GM18909 (cell line): ENCODE measurements around the gene TADA1.
"Not testable (repeated sequence)": the region's sequence is repeated elsewhere in the genome, so short reads cannot be mapped to it uniquely, and the experiment has no call there.

Source experiments
- ATAC-seq: cut with Tn5 transposase; IDR thresholded peaks from one replicate; pipeline ENCODE4 v1.9.1; 2021; ENCODE audit warnings: mild to moderate bottlenecking; ENCODE audit not compliant: unreplicated experiment, poor library complexity

Gene TADA1

DNA sequence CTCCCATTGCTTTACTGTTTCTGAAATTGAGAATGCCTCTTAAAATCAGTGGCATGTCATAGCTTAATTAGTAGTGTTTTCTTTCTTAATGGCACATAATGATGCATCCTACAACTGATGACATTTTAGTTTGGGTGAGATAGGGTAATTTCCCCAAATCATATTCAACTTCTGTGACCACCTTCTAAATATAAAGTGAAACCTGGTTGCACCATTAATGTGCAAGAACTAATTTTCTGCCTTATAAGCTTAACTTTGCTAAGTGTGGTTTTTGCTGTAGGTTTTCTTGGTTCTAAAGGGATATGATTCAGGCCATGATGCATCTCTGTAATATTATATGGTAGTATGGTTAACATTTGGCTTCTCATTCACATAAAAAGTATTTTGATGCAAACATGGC is 27.9 kb downstream of the TADA1 start:
- ATAC-seq, result no peak

- no peak for ATAC-seq
Observed at GRCh38 chr1:166844791-166845190, 31.3 kb downstream of the TADA1 start.

DNA sequence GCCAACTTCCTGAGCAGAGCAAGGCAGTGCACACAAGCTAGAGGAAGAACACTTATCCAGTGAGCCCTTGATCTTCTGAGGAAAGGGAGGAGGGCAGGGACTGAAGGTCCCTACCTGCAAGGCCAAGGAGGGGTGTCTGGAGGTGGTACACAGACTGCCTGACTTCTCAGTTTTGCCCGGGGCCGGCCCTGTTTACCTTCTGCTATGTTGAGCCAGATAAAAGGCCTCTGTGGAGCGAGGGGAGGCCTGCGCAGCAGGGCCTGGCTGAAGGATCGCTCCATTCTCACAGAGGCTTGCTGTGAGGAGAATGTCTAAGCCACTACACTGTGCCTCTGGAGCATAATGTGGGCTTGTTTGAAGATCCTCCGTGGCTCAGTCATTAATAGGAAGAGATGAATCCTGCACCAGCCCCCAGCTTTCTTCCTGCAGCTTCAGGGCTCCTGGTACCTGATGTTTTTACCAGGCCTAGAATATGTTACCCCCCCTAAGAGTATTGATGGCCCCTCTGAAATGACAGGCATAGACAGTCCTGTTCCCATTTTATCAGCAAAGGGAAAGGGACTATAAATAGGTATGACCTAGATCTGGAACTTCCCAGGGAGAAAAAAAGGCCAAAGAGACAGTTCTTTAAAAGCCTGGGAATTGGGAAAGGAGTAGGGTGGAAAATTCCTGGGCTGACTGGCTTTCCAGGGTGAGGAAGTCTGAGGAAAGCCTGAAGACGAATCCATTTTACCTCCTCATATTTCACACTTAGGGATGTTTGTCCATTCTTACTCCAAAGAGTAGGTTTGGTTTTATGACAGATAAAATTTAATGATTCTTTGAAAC is 32.1 kb downstream of the TADA1 start:
- no peak for ATAC-seq

DNA sequence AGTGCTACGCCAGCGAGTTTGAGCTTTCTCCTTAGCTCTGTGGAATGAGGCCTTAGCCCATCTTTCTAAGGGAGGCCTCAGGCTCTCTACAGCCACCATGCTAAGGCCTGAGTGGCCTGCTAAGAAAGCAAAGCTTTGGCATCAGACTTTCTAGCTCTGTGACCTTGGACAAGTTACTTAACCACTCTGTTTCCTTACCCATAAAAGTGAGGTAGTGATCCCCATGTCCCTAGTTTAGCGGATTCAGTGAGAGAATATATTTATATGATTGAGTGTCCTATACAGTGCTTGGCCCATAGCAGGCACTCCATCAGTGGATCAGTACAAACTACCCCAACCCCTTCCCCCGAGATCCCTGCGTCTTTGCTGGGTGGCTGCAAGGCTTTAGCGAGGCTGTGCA is 32.7 kb downstream of the TADA1 start:
- ATAC-seq, result no peak

DNA sequence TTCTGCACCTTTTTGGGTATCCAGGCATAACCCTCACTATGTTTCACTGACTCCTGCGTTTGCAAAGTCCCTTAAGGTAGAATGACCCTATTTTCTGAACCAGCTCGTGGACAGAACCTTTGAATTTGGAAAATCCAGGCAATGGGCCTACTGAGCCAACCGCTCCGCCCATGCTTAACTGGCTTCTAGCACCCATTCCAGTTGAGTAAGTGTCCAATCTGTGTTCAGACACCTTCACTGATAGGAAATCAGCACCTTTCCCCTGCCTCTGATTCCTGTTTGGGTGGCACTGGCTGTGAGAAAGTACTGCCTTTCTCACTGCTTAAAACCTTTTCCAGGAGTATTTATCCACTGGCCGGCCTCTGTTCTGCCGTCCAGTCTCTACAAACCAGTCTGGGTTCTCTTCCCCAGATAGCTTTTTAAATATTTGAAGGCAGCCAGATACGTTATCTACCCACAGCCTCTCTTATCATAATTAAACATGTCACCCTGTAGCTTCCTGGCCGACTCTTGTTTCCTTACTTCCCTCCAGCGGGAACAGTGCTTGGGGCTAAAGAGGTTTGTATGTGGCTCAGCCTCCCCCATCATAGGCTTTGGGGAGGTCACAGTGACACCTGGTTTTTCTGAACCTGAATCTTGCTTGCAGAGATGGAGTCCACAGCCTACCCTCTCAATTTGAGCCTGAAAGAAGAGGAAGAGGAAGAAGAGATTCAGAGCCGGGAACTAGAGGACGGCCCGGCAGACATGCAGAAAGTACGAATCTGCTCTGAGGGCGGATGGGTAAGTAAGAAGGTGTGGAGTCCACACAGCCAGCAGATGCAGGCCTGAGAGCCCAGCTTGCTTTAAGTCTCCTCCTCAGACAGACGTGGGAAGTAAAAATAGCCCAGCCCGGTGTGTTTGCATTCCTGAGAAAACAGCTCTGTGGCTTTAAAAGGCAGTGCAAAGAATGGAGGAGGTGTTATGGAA is 35.5 kb downstream of the TADA1 start:
- ATAC-seq, result no peak

- ATAC-seq, result peak; percentile 36
Observed at GRCh38 chr1:166839600-166840308, 36.3 kb downstream of the TADA1 start.

DNA sequence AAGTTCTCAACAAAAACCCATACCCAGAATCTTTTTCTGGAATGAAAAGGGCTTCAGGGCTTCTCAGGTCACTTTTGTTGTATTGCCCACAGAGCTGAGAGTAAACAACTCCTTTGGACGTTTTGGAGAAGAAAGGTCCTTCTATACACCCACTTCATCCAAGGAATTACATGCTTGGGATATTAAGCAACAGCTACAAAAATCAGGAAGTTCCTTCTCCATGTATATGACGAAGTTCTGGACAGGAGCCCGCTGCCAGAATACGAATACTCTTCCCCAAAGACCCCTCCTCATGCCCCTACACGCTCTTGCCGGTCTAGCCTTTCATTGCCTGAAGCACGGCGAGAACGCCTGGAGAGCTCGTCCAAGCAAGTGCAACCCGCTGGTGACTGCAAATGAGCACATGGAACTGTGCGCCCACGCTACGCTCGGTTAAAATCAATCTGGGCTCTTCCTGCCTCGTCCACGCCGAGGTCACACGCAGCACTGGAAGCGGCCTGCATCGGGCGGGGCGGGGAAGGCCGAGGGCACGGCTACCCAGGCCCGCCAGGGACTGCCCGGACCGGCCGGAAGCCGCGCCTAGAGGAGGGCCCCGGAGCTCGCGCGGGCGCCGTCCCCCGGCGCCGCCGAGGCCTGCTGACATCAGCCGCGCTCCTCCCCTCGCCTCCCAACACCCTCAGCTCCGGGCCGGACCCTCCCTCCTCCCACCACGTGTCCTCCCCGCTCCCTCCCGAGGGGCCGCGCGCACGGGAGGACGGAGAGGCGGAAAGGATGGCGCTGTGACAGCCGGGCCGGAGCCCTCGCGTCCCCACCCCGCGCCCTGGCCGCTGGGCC is 37.1 kb downstream of the TADA1 start, which contains the start of gene POGK:
Gene POGK (plus strand): TSS at position 710 of the 834 bp plus-strand sequence. CDS start 1,482 bp downstream, outside the sequence.
- peak; percentile 96 for ATAC-seq

- ATAC-seq, result no peak
Observed at GRCh38 chr1:166836733-166837132, 39.3 kb downstream of the TADA1 start.

DNA sequence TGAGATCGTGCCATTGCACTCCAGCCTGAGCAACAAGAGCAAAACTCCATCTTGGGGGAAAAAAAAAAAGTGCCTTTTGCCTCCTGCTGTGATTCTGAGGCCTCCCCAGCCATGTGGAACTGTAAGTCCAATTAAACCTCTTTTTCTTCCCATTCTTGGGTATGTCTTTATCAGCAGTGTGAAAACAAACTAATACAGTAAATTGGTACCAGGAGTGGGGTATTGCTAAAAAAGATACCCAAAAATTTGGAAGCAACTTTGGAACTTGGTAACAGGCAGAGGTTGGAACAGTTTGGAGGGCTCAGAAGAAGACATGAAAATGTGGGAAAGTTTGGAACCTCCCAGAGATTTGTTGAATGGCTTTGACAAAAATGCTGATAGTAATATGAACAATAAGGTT is 46.3 kb downstream of the TADA1 start:
- ATAC-seq, result not testable (repeated sequence)

- no peak for ATAC-seq
Observed at GRCh38 chr1:166827426-166827825, 48.6 kb downstream of the TADA1 start.

DNA sequence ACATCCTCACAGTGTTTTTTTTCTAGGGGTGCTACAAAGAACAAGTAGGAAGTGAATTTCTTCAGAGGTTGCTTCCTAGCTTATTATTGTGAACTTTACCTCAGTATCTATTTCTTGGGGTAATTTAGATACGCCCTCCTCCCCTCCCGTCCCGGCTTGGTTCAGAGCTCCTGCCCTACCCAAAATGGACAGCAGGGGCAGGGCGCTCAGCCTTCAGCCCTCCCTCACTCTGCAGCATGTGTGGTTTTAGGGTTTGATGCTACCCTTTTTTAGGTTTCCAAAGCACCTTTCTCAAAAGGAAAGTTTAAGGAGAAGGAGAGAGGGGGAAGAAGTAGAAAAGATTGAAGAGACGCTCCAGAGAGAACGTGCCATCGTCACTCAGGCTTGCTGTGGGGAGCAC is 53.7 kb downstream of the TADA1 start:
- no peak for ATAC-seq

DNA sequence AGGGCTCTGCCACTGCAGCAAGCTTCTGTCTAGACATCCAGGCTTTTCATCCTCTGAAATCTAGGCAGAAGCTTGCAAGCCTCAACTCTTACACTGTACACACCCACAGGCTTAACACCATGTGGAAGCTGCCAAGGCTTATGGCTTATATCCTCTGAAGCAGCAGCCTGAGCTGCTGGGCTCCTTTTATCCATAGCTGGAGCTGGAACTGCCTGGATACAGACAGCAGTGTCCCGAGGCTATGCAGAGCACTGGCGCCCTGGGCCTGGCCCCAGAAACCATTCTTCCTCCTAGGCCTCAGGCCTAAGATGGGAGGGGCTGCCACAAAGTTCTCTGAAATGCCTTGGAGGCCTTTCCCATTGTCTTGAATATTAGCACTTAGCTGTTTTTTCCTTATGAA is 56.1 kb downstream of the TADA1 start:
- no peak for ATAC-seq

DNA sequence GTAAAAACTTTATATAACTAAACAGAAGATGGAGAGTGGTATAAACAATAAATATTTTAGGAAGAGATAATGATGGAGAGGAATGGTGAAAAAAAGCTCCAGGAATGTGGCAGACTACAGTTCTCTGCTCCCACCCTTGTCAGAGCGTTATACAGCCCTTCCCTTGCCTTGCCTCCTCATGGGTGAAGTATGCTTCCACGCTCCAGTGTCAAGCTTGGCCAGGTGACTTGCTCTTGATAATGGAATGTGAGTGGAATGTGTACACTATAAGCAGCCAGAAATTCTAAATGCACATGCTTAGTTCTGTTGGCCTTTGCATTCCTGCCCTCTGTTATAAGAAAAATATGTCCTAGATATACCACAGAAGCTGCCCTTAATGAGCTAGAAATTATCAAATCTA is 61.5 kb downstream of the TADA1 start:
- no peak for ATAC-seq

DNA sequence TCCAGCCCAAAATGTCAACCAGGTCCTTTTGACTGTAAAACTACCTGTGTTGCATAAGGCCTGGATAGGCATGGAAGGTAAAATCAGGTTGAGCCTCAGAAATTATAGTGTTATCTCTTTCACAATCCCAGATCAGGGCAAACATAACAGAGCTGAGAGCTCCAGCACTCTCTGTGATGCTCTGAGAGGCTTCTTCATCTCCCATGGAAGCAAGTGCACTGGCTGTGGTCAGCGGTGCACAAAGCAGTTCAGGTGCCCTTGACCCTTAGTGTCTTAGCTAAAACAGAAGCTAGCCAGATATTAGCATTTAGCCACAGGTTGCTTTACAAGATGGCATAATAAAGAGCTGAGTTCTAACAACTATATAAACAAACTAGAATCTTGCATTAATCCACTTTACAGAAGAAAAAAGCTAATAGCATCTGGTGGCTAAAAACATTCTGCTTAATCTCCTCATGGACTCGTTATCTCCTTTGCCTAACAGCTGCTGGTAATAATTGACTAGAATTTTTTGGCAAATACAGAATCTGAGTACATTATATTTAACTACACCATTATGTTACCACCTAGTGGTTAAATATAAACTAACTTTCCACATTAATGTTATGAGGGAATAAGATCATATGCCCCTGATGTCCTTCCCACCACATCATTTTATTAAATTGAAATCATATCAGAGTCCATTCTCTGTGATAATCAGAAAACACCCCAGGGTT is 62.4 kb downstream of the TADA1 start:
- ATAC-seq, result no peak

DNA sequence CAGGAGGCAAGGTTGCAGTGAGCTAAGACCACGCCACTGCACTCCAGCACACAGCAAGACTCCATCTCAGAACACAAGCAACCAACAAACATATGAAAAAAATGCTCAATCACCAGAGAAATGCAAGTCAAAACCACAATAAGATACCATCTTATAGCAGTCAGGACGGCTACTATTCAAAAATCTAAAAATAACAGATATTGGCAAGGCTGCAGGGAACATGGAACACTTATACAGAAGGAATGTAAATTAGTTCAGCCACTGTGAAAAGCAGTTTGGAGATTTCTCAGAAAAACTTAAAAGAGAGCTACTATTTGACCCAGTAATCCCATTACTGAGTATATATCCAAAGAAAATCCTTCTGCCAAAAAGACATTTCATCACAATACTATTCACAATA is 64.4 kb downstream of the TADA1 start:
- no peak for ATAC-seq

DNA sequence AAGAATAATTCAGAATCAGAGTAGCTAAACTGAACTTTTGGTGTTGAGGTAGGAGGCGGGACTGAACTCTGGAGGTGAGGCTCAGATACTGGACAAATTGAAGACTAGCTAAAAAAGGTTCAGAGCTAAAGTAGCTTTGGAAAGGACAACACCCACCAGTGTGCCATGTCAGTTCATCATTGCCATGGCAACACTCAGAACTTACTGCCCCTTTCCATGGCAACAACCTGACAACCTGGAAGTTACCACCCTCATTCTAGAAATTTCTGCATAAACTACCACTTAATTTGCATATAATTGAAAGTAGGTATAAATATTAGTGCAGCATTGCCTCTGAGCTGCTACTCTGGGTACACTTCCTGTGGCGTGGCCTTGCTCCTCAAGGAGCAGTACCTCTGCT is 67.1 kb downstream of the TADA1 start:
- ATAC-seq, result no peak
